HEK293 (cell line): Measurements from ENCODE around the gene TEX2.

Experiments used
- CTCF ChIA-PET: fragments of 350-600 bp; formaldehyde crosslinking; extraction: SDS; loops from one replicate; lab custom pipeline; 2021; ENCODE audit warnings: antibody characterized with exemption; lab: Yijun Ruan, JAX
- POLR2A ChIA-PET: fragments of 300-600 bp; formaldehyde crosslinking; extraction: SDS; loops from one replicate; lab custom pipeline; 2020; ENCODE audit warnings: antibody characterized with exemption, inconsistent platforms; lab: Yijun Ruan, JAX
- H3K27ac ChIP-seq: fragments of 200-500 bp; sonication (Bioruptor generic); 2 replicates; pipeline ENCODE4 v1.5.1; 2014; ENCODE audit warnings: low read depth, low read length, control low read depth, inconsistent platforms; ENCODE audit errors: extremely low read depth
- H3K36me3 ChIP-seq, 2 experiments: fragments of 200-500 bp in 1 of 2; sonication (Bioruptor generic) in 1 of 2; 1 replicate in 1 of 2; 2 replicates in 1 of 2; pipeline ENCODE4 v1.5.1; 2014 to 2017; ENCODE audit warnings: inconsistent platforms in 2 of 2, low read length in 2 of 2; ENCODE audit not compliant: control insufficient read depth in 2 of 2, insufficient read depth in 1 of 2
- H3K4me1 ChIP-seq: fragments of 200-500 bp; sonication (Bioruptor generic); 2 replicates; pipeline ENCODE4 v1.5.1; 2014; ENCODE audit warnings: mild to moderate bottlenecking, low read length, inconsistent platforms; ENCODE audit not compliant: control insufficient read depth, insufficient read depth
- H3K4me3 ChIP-seq: 2 replicates; pipeline ENCODE4 v1.5.1; 2011; ENCODE audit warnings: low read depth, mild to moderate bottlenecking, control low read depth, low read length, moderate library complexity
- H3K9me3 ChIP-seq: fragments of 200-500 bp; sonication (Bioruptor generic); 2 replicates; pipeline ENCODE4 v1.5.1; 2014; ENCODE audit warnings: low read depth, low read length, inconsistent platforms; ENCODE audit not compliant: control insufficient read depth, insufficient read depth
- BCL11B ChIP-seq: fragments of 450-650 bp; formaldehyde crosslinking; IDR thresholded peaks from 2 replicates; pipeline ENCODE4 v1.5.1; 2016; ENCODE audit warnings: low read depth, missing biosample characterization, missing genetic modification characterization
- KLF7 ChIP-seq: fragments of 450-650 bp; formaldehyde crosslinking; IDR thresholded peaks from 2 replicates; pipeline ENCODE4 v1.5.1; 2016; ENCODE audit warnings: missing biosample characterization, missing genetic modification characterization, borderline replicate concordance
- REST ChIP-seq: fragments of 450-650 bp; formaldehyde crosslinking; IDR thresholded peaks from 2 replicates; pipeline ENCODE4 v1.5.1; 2016; ENCODE audit warnings: missing biosample characterization, missing genetic modification characterization
- SCRT2 ChIP-seq: fragments of 450-650 bp; formaldehyde crosslinking; IDR thresholded peaks from 2 replicates; pipeline ENCODE4 v1.5.1; 2016; ENCODE audit warnings: missing biosample characterization, missing genetic modification characterization
- ZFHX2 ChIP-seq: fragments of 450-650 bp; formaldehyde crosslinking; conservative IDR thresholded peaks from 2 replicates; pipeline ENCODE4 v1.5.1; 2016; ENCODE audit warnings: missing biosample characterization, missing genetic modification characterization
- ZIC2 ChIP-seq: fragments of 450-650 bp; formaldehyde crosslinking; IDR thresholded peaks from 2 replicates; pipeline ENCODE4 v1.5.1; 2016; ENCODE audit warnings: missing biosample characterization, missing genetic modification characterization
- ZNF121 ChIP-seq: fragments of 450-650 bp; formaldehyde crosslinking; IDR thresholded peaks from 2 replicates; pipeline ENCODE4 v1.5.1; 2016; ENCODE audit warnings: missing biosample characterization, missing genetic modification characterization
- ZNF157 ChIP-seq: fragments of 450-650 bp; formaldehyde crosslinking; IDR thresholded peaks from 2 replicates; pipeline ENCODE4 v1.5.1; 2016; ENCODE audit warnings: missing biosample characterization, missing genetic modification characterization
- ZNF175 ChIP-seq: fragments of 450-650 bp; formaldehyde crosslinking; IDR thresholded peaks from 2 replicates; pipeline ENCODE4 v1.5.1; 2016; ENCODE audit warnings: missing biosample characterization, missing genetic modification characterization
- ZNF214 ChIP-seq: fragments of 450-650 bp; formaldehyde crosslinking; IDR thresholded peaks from 2 replicates; pipeline ENCODE4 v1.5.1; 2017; ENCODE audit warnings: missing biosample characterization, mild to moderate bottlenecking, missing genetic modification characterization, borderline replicate concordance
- ZNF391 ChIP-seq: fragments of 450-650 bp; formaldehyde crosslinking; IDR thresholded peaks from 2 replicates; pipeline ENCODE4 v1.5.1; 2016; ENCODE audit warnings: low read depth, missing biosample characterization, missing genetic modification characterization, borderline replicate concordance
- ZNF404 ChIP-seq: fragments of 450-650 bp; formaldehyde crosslinking; IDR thresholded peaks from 2 replicates; pipeline ENCODE4 v1.5.1; 2017; ENCODE audit warnings: missing biosample characterization, missing genetic modification characterization
- ZNF473 ChIP-seq: fragments of 450-650 bp; formaldehyde crosslinking; IDR thresholded peaks from 2 replicates; pipeline ENCODE4 v1.5.1; 2017; ENCODE audit warnings: missing biosample characterization, missing genetic modification characterization
- ZNF610 ChIP-seq: fragments of 450-650 bp; formaldehyde crosslinking; IDR thresholded peaks from 2 replicates; pipeline ENCODE4 v1.5.1; 2016; ENCODE audit warnings: missing biosample characterization, missing genetic modification characterization, borderline replicate concordance
- ZNF624 ChIP-seq: fragments of 450-650 bp; formaldehyde crosslinking; IDR thresholded peaks from 2 replicates; pipeline ENCODE4 v1.5.1; 2017; ENCODE audit warnings: missing biosample characterization, missing genetic modification characterization
- ZNF776 ChIP-seq: fragments of 450-650 bp; formaldehyde crosslinking; IDR thresholded peaks from 2 replicates; pipeline ENCODE4 v1.5.0; 2017; ENCODE audit warnings: missing biosample characterization, missing genetic modification characterization, borderline replicate concordance
- ZSCAN23 ChIP-seq: fragments of 450-650 bp; formaldehyde crosslinking; IDR thresholded peaks from 2 replicates; pipeline ENCODE4 v1.5.1; 2016; ENCODE audit warnings: missing biosample characterization, missing genetic modification characterization

The TEX2 gene

GRCh38 chr17:64297467-64298088 lies 34.5 kb upstream of the TEX2 start:
- no peak overlapping the region for H3K4me3 ChIP-seq
- no peak overlapping the region for H3K27ac ChIP-seq
- H3K4me1 ChIP-seq = no peaks in the 10 kb centered on the region
- TF ChIP-seq KLF7 (tag by site-specific recombination) = no peak
- TF ChIP-seq, all 188 proteins: peak for 0
- ChIA-PET POLR2A (interaction anchor here (0.6 to 1.1 kb wide), 2 partner anchors 152 to 184 kb away, joined by 3 read pairs; no protein-coding TSS in a partner anchor), CTCF (interaction anchor here (0.9 to 1.9 kb wide), 4 partner anchors 15 to 185 kb away, joined by 3 to 5 read pairs (median 4); no protein-coding TSS in a partner anchor)
- H3K36me3 ChIP-seq = no peaks in the 10 kb centered on the region
- H3K9me3 ChIP-seq = no peaks in the 10 kb centered on the region

- Histone ChIP-seq H3K27ac (no peak overlapping the region), H3K36me3 (no peaks in the 10 kb centered on the region), H3K4me3 (no peak overlapping the region), H3K4me1 (no peaks in the 10 kb centered on the region), H3K9me3 (no peaks in the 10 kb centered on the region)
- TF ChIP-seq ZNF121 (tag by site-specific recombination) (no peak), SCRT2 (peak; percentile 49; the same call in 1 of the 2 replicates)
- CTCF ChIA-PET = interaction anchor here (0.6 to 1.9 kb wide), 5 partner anchors 10 to 146 kb away, joined by 3 to 5 read pairs (median 4); no protein-coding TSS in a partner anchor
- POLR2A ChIA-PET = no interaction called here
Observed at GRCh38 chr17:64296246-64296645, 33.2 kb upstream of the TEX2 start.

GRCh38 chr17:64295146-64295545 lies 32.1 kb upstream of the TEX2 start:
- Histone ChIP-seq H3K9me3 (no peaks in the 10 kb centered on the region), H3K4me1 (no peaks in the 10 kb centered on the region), H3K27ac (no peak overlapping the region), H3K4me3 (no peak overlapping the region), H3K36me3 (no peaks in the 10 kb centered on the region)
- ChIA-PET POLR2A (no interaction called here), CTCF (interaction anchor here (1.6 kb wide), 1 partner anchor 13 kb away, joined by 3 read pairs; no protein-coding TSS in a partner anchor)
- TF ChIP-seq BCL11B (tag by site-specific recombination) (no peak), ZSCAN23 (tag by site-specific recombination) (no peak), ZNF776 (tag by site-specific recombination) (no peak), ZNF610 (tag by site-specific recombination) (no peak), REST (tag by site-specific recombination) (no peak), ZNF404 (tag by site-specific recombination) (no peak), ZNF157 (tag by site-specific recombination) (no peak), ZNF473 (no peak), ZNF624 (tag by site-specific recombination) (no peak), ZNF214 (tag by site-specific recombination) (no peak), ZNF175 (tag by site-specific recombination) (no peak), ZFHX2 (no peak), ZNF391 (tag by site-specific recombination) (no peak), ZIC2 (tag by site-specific recombination) (no peak)
